HEK293 (cell line): ENCODE data around the gene AP3B1.

Experiments
- AEBP2 ChIP-seq: fragments of 450-650 bp; formaldehyde crosslinking; IDR thresholded peaks from 2 replicates; pipeline ENCODE4 v1.5.1; 2016; ENCODE audit warnings: missing biosample characterization, missing genetic modification characterization, borderline replicate concordance
- CTCF ChIP-seq: fragments of 450-650 bp; formaldehyde crosslinking; IDR thresholded peaks from 2 replicates; pipeline ENCODE4 v1.5.1; 2016; ENCODE audit warnings: missing biosample characterization, missing genetic modification characterization
- GLI2 ChIP-seq: fragments of 450-650 bp; formaldehyde crosslinking; IDR thresholded peaks from 2 replicates; pipeline ENCODE4; 2017; ENCODE audit warnings: missing biosample characterization, missing genetic modification characterization, low read depth, borderline replicate concordance
- HOXA7 ChIP-seq: sonication (generic); formaldehyde crosslinking; IDR thresholded peaks from 2 replicates; pipeline ENCODE4 v1.8.1; 2022; ENCODE audit warnings: missing genetic modification reagents, borderline replicate concordance
- PBX3 ChIP-seq: sonication (generic); formaldehyde crosslinking; IDR thresholded peaks from 2 replicates; pipeline ENCODE4 v1.8.1; 2022; ENCODE audit warnings: mild to moderate bottlenecking, moderate library complexity, missing genetic modification reagents
- SP2 ChIP-seq: fragments of 450-650 bp; formaldehyde crosslinking; IDR thresholded peaks from 2 replicates; pipeline ENCODE4 v1.5.1; 2016; ENCODE audit warnings: missing biosample characterization, missing genetic modification characterization
- ZBTB44 ChIP-seq: fragments of 450-650 bp; IDR thresholded peaks from 2 replicates; pipeline ENCODE4 v1.5.1; 2018; ENCODE audit warnings: missing biosample characterization, mild to moderate bottlenecking, missing genetic modification characterization
- ZIC2 ChIP-seq: fragments of 450-650 bp; formaldehyde crosslinking; IDR thresholded peaks from 2 replicates; pipeline ENCODE4 v1.5.1; 2016; ENCODE audit warnings: missing biosample characterization, missing genetic modification characterization
- ZNF138 ChIP-seq: fragments of 450-650 bp; formaldehyde crosslinking; IDR thresholded peaks from 2 replicates; pipeline ENCODE4 v1.5.1; 2016; ENCODE audit warnings: missing biosample characterization, missing genetic modification characterization, borderline replicate concordance
- ZNF311 ChIP-seq: fragments of 450-650 bp; formaldehyde crosslinking; IDR thresholded peaks from 2 replicates; pipeline ENCODE4 v1.5.1; 2017; ENCODE audit warnings: missing biosample characterization, missing genetic modification characterization, borderline replicate concordance
- ZNF341 ChIP-seq: fragments of 450-650 bp; formaldehyde crosslinking; IDR thresholded peaks from 2 replicates; pipeline ENCODE4; 2016; ENCODE audit warnings: low read depth, missing biosample characterization, missing genetic modification characterization
- ZNF391 ChIP-seq: fragments of 450-650 bp; formaldehyde crosslinking; IDR thresholded peaks from 2 replicates; pipeline ENCODE4 v1.5.1; 2016; ENCODE audit warnings: low read depth, missing biosample characterization, missing genetic modification characterization, borderline replicate concordance
- ZNF529 ChIP-seq: fragments of 450-650 bp; formaldehyde crosslinking; IDR thresholded peaks from 2 replicates; pipeline ENCODE4 v1.5.1; 2017; ENCODE audit warnings: missing genetic modification characterization, missing biosample characterization; ENCODE audit not compliant: insufficient replicate concordance
- ZNF558 ChIP-seq: fragments of 450-650 bp; formaldehyde crosslinking; IDR thresholded peaks from 2 replicates; pipeline ENCODE4 v1.5.1; 2016; ENCODE audit warnings: missing biosample characterization, missing genetic modification characterization
- ZNF623 ChIP-seq: fragments of 450-650 bp; formaldehyde crosslinking; IDR thresholded peaks from 2 replicates; pipeline ENCODE4 v1.5.1; 2016; ENCODE audit warnings: missing biosample characterization, missing genetic modification characterization
- ZNF660 ChIP-seq: fragments of 450-650 bp; IDR thresholded peaks from 2 replicates; pipeline ENCODE4 v1.5.1; 2018; ENCODE audit warnings: missing biosample characterization, mild to moderate bottlenecking, missing genetic modification characterization
- ZNF791 ChIP-seq: fragments of 450-650 bp; formaldehyde crosslinking; IDR thresholded peaks from 2 replicates; pipeline ENCODE4 v1.5.1; 2016; ENCODE audit warnings: missing biosample characterization, missing genetic modification characterization
- ZNF843 ChIP-seq: fragments of 450-650 bp; formaldehyde crosslinking; IDR thresholded peaks from 2 replicates; pipeline ENCODE4 v1.5.1; 2016; ENCODE audit warnings: missing biosample characterization, missing genetic modification characterization
- TF ChIP-seq, protein P1 (sequence below): fragments of 450-650 bp; formaldehyde crosslinking; IDR thresholded peaks from 2 replicates; pipeline ENCODE4; 2016; ENCODE audit warnings: missing biosample characterization, missing genetic modification characterization
- TF ChIP-seq, protein P2 (sequence below): IDR thresholded peaks from 2 replicates; pipeline ENCODE4 v1.6.1; 2011; ENCODE audit warnings: mild to moderate bottlenecking, low read depth, low read length, borderline replicate concordance
- TF ChIP-seq, protein P3 (sequence below): fragments of 450-650 bp; formaldehyde crosslinking; IDR thresholded peaks from 2 replicates; pipeline ENCODE4 v1.5.1; 2016; ENCODE audit warnings: missing biosample characterization, missing genetic modification characterization, borderline replicate concordance

The AP3B1 gene

DNA sequence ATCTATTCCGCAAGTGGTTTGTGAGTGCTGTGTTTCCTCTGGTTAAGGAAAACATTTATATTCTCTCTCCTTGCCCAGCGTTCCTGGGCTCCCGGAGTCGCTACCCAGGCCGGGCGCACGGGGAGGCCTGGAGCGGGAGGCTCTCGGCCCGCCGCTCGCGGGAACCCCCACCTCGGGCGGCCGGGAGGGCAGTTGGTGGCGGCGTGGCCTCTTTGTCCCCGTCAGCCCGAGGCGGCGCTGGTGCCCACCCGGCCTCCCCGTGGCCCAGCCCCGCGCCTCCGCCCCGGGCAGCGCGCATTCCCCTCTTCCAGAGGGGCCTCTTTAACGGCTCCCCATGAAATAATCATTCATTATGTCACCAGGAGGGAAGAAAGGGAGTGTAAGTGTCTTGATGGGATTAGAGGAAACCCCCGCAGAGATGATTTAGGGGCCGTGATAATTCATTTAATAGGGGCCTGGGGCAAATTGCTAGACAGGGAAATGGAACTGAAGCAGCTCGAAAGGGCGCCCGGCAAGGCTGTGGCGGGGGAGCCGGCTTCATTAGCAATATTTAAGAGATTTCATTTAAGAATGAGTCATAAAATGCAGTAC lies 336.5 kb downstream of the AP3B1 start (continued):
- TF ChIP-seq ZNF558 (tag by site-specific recombination) (no peak), ZNF660 (tag by site-specific recombination) (peak; percentile 89), GLI2 (tag by site-specific recombination) (peak; percentile 75; the same call in 1 of the 2 replicates), HOXA7 (no peak), ZNF529 (no peak), ZNF623 (tag by site-specific recombination) (no peak), AEBP2 (tag by site-specific recombination) (no peak), ZNF791 (tag by site-specific recombination) (no peak), SP2 (tag by site-specific recombination) (peak; percentile 40), ZBTB44 (tag by site-specific recombination) (peak; percentile 76), PBX3 (CRISPR knock-in tag) (no peak), ZNF311 (tag by site-specific recombination) (no peak), ZNF843 (tag by site-specific recombination) (peak; percentile 91), ZNF391 (peak; percentile 78; the same call in 1 of the 2 replicates), CTCF (tag by site-specific recombination) (no peak), ZNF138 (tag by site-specific recombination) (no peak), ZIC2 (tag by site-specific recombination) (peak; percentile 97), ZNF341 (no peak; the same call in 1 of the 2 replicates)
- TF ChIP-seq, protein P1, sequence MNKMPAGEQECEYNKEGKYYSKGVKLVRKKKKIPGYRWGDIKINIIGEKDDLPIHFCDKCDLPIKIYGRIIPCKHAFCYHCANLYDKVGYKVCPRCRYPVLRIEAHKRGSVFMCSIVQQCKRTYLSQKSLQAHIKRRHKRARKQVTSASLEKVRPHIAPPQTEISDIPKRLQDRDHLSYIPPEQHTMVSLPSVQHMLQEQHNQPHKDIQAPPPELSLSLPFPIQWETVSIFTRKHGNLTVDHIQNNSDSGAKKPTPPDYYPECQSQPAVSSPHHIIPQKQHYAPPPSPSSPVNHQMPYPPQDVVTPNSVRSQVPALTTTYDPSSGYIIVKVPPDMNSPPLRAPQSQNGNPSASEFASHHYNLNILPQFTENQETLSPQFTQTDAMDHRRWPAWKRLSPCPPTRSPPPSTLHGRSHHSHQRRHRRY: peak; percentile 61; the same call in 1 of the 2 replicates
- TF ChIP-seq, protein P2, sequence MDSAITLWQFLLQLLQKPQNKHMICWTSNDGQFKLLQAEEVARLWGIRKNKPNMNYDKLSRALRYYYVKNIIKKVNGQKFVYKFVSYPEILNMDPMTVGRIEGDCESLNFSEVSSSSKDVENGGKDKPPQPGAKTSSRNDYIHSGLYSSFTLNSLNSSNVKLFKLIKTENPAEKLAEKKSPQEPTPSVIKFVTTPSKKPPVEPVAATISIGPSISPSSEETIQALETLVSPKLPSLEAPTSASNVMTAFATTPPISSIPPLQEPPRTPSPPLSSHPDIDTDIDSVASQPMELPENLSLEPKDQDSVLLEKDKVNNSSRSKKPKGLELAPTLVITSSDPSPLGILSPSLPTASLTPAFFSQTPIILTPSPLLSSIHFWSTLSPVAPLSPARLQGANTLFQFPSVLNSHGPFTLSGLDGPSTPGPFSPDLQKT: no peak
- TF ChIP-seq, protein P3, sequence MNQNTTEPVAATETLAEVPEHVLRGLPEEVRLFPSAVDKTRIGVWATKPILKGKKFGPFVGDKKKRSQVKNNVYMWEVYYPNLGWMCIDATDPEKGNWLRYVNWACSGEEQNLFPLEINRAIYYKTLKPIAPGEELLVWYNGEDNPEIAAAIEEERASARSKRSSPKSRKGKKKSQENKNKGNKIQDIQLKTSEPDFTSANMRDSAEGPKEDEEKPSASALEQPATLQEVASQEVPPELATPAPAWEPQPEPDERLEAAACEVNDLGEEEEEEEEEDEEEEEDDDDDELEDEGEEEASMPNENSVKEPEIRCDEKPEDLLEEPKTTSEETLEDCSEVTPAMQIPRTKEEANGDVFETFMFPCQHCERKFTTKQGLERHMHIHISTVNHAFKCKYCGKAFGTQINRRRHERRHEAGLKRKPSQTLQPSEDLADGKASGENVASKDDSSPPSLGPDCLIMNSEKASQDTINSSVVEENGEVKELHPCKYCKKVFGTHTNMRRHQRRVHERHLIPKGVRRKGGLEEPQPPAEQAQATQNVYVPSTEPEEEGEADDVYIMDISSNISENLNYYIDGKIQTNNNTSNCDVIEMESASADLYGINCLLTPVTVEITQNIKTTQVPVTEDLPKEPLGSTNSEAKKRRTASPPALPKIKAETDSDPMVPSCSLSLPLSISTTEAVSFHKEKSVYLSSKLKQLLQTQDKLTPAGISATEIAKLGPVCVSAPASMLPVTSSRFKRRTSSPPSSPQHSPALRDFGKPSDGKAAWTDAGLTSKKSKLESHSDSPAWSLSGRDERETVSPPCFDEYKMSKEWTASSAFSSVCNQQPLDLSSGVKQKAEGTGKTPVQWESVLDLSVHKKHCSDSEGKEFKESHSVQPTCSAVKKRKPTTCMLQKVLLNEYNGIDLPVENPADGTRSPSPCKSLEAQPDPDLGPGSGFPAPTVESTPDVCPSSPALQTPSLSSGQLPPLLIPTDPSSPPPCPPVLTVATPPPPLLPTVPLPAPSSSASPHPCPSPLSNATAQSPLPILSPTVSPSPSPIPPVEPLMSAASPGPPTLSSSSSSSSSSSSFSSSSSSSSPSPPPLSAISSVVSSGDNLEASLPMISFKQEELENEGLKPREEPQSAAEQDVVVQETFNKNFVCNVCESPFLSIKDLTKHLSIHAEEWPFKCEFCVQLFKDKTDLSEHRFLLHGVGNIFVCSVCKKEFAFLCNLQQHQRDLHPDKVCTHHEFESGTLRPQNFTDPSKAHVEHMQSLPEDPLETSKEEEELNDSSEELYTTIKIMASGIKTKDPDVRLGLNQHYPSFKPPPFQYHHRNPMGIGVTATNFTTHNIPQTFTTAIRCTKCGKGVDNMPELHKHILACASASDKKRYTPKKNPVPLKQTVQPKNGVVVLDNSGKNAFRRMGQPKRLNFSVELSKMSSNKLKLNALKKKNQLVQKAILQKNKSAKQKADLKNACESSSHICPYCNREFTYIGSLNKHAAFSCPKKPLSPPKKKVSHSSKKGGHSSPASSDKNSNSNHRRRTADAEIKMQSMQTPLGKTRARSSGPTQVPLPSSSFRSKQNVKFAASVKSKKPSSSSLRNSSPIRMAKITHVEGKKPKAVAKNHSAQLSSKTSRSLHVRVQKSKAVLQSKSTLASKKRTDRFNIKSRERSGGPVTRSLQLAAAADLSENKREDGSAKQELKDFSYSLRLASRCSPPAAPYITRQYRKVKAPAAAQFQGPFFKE (tag by site-specific recombination): no peak
